GM18861 (cell line): Measurements from ENCODE around the gene APP.

ENCODE experiments used
- ATAC-seq: cut with Tn5 transposase; IDR thresholded peaks from one replicate; pipeline ENCODE4 v1.9.1; 2021; ENCODE audit not compliant: unreplicated experiment

APP gene

GRCh38 chr21:25985990-25986389, 184.6 kb downstream of the APP start:
- ATAC-seq = no peak

- no peak for ATAC-seq
Measured at GRCh38 chr21:25984538-25984937, 186.0 kb downstream of the APP start.

- no peak for ATAC-seq
Measured at GRCh38 chr21:25983745-25984144, 186.8 kb downstream of the APP start.

GRCh38 chr21:25980710-25981109, 189.9 kb downstream of the APP start:
- no peak for ATAC-seq

GRCh38 chr21:25979845-25980616, 190.5 kb downstream of the APP start:
- ATAC-seq = no peak

- ATAC-seq = no peak
Measured at GRCh38 chr21:25977068-25977611, 193.4 kb downstream of the APP start.

- ATAC-seq = no peak
Measured at GRCh38 chr21:25974964-25975363, 195.6 kb downstream of the APP start.

GRCh38 chr21:25970254-25970930, 200.2 kb downstream of the APP start:
- no peak for ATAC-seq

- ATAC-seq = no peak
Measured at GRCh38 chr21:25967901-25968438, 202.6 kb downstream of the APP start.

GRCh38 chr21:25967181-25967900, 203.2 kb downstream of the APP start:
- peak; percentile 94 for ATAC-seq

- ATAC-seq = no peak
Measured at GRCh38 chr21:25965951-25966707, 204.4 kb downstream of the APP start.

- no peak for ATAC-seq
Measured at GRCh38 chr21:25964926-25965325, 205.6 kb downstream of the APP start.

GRCh38 chr21:25964015-25964414, 206.6 kb downstream of the APP start:
- ATAC-seq = no peak

GRCh38 chr21:25963181-25963580, 207.4 kb downstream of the APP start:
- no peak for ATAC-seq

GRCh38 chr21:25961042-25961441, 209.5 kb downstream of the APP start:
- ATAC-seq = no peak

GRCh38 chr21:25960402-25960801, 210.2 kb downstream of the APP start:
- ATAC-seq = no peak

GRCh38 chr21:25959799-25960198, 210.8 kb downstream of the APP start:
- no peak for ATAC-seq

- ATAC-seq = no peak
Measured at GRCh38 chr21:25956993-25957714, 213.4 kb downstream of the APP start.

GRCh38 chr21:25955646-25956045, 214.9 kb downstream of the APP start:
- no peak for ATAC-seq

- ATAC-seq = no peak
Measured at GRCh38 chr21:25953659-25954058, 216.9 kb downstream of the APP start.
